Endothelial cell of umbilical vein (primary cell): ENCODE data around the gene PSTK. TPM values are rescaled to one million over a fixed set of nuclear protein-coding genes. Genes with fewer than 3 reads are reported as not detected.

Source experiments
- BruUV-seq: library from RNA; stranded (reverse); fragments of 400-500 nt; replicated peaks from 2 replicates; lab custom pipeline; 2021; lab: Mats Ljungman, UMichigan
- CTCF ChIA-PET: fragments of 300-600, 350-600 bp; sonication (Branson Sonifier 250); formaldehyde crosslinking; loops from one replicate; lab custom pipeline; 2021; ENCODE audit warnings: antibody characterized with exemption, inconsistent platforms; lab: Charles Lee
- POLR2A ChIA-PET: fragments of 300-600, 350-600 bp; sonication (Branson Sonifier 250); formaldehyde crosslinking; loops from one replicate; lab custom pipeline; 2021; ENCODE audit warnings: antibody characterized with exemption, inconsistent platforms; lab: Charles Lee
- DNase-seq: peaks from one replicate; pipeline ENCODE4 v3.0.0-alpha.2; 2011; ENCODE audit warnings: low read depth, low spot score
- FAIRE-seq: peaks from 2 replicates; lab custom pipeline; 2011; peaks lifted over from hg19 to GRCh38; lab: Jason Lieb, UNC
- H2AFZ ChIP-seq: 2 replicates; pipeline ENCODE4 v1.6.0; 2012; ENCODE audit warnings: low read depth, low read length, control low read depth, inconsistent platforms
- H3K27ac ChIP-seq: 2 replicates; pipeline ENCODE4 v1.5.1; 2011; ENCODE audit warnings: low read depth, mild to moderate bottlenecking, control low read depth, low read length, moderate library complexity; ENCODE audit not compliant: insufficient read depth
- H3K27me3 ChIP-seq, 2 experiments: 2 replicates each; pipeline versions ENCODE4 v1.6.0 to v1.6.1; 2011; ENCODE audit warnings: low read length in 2 of 2, mixed read lengths in 1 of 2; ENCODE audit not compliant: control insufficient read depth in 2 of 2, insufficient read depth in 2 of 2
- H3K36me3 ChIP-seq, 2 experiments: 2 replicates in 1 of 2; 3 replicates in 1 of 2; pipeline ENCODE4 v1.5.1; 2011; ENCODE audit warnings: low read length in 2 of 2, mild to moderate bottlenecking in 1 of 2, moderate library complexity in 1 of 2; ENCODE audit not compliant: control insufficient read depth in 2 of 2, insufficient read depth in 2 of 2; ENCODE audit errors: extremely low read depth in 1 of 2
- H3K4me1 ChIP-seq: 3 replicates; pipeline ENCODE4 v1.5.1; 2011; ENCODE audit warnings: mild to moderate bottlenecking, low read length; ENCODE audit not compliant: control insufficient read depth, insufficient read depth; ENCODE audit errors: extremely low read depth
- H3K4me2 ChIP-seq: 2 replicates; pipeline ENCODE4 v1.6.1; 2011; ENCODE audit warnings: low read length, control low read depth, mixed read lengths; ENCODE audit not compliant: insufficient read depth
- H3K4me3 ChIP-seq, 3 experiments: fragments of 200-600 bp in 1 of 3; sonication (generic), shearing (Covaris generic) in 1 of 3; replicated peaks in 1 of 3; 2 replicates each; pipeline ENCODE4 v1.5.1; 2011 to 2016; ENCODE audit warnings: control low read depth in 3 of 3, low read length in 3 of 3, mild to moderate bottlenecking in 2 of 3, inconsistent platforms in 1 of 3, low read depth in 1 of 3, moderate library complexity in 1 of 3; ENCODE audit not compliant: insufficient read depth in 1 of 3
- H3K79me2 ChIP-seq: 2 replicates; pipeline ENCODE4 v1.6.0; 2012; ENCODE audit warnings: low read length, inconsistent platforms; ENCODE audit not compliant: control insufficient read depth, insufficient read depth
- H3K9ac ChIP-seq: replicated peaks from 2 replicates; pipeline ENCODE3; 2011; ENCODE audit warnings: low read length, control low read depth; ENCODE audit not compliant: insufficient read depth; ENCODE audit errors: extremely low read depth
- H3K9me1 ChIP-seq: replicated peaks from 3 replicates; pipeline ENCODE4 v1.6.0; 2011; ENCODE audit warnings: mild to moderate bottlenecking, low read length; ENCODE audit not compliant: control insufficient read depth, insufficient read depth; ENCODE audit errors: extremely low read depth
- H3K9me3 ChIP-seq: replicated peaks from 2 replicates; pipeline ENCODE4 v1.5.1; 2012; ENCODE audit warnings: low read length, inconsistent platforms; ENCODE audit not compliant: control insufficient read depth, insufficient read depth
- H4K20me1 ChIP-seq: replicated peaks from 2 replicates; pipeline ENCODE3; 2011; ENCODE audit warnings: mild to moderate bottlenecking, low read length; ENCODE audit not compliant: control insufficient read depth, insufficient read depth; ENCODE audit errors: extremely low read depth
- CTCF ChIP-seq, 2 donors: IDR thresholded peaks; 1 replicate in 1 of 2; 2 replicates in 1 of 2; pipeline ENCODE4 v1.5.1; 2011; ENCODE audit warnings: low read length in 2 of 2, mild to moderate bottlenecking in 2 of 2, moderate library complexity in 2 of 2, control low read depth in 1 of 2, inconsistent platforms in 1 of 2, low read depth in 1 of 2; ENCODE audit not compliant: insufficient read depth in 1 of 2; ENCODE audit errors: extremely low read depth in 1 of 2
- EZH2 ChIP-seq: IDR thresholded peaks from 2 replicates; pipeline ENCODE4 v1.6.1; 2012; ENCODE audit warnings: borderline replicate concordance, low read depth, mild to moderate bottlenecking, moderate library complexity, low read length, inconsistent platforms; ENCODE audit not compliant: severe bottlenecking
- FOS ChIP-seq: IDR thresholded peaks from 2 replicates; pipeline ENCODE4 v1.6.1; 2011; ENCODE audit warnings: mild to moderate bottlenecking, low read length, moderate library complexity, borderline replicate concordance; ENCODE audit not compliant: insufficient read depth
- GATA2 ChIP-seq: IDR thresholded peaks from 2 replicates; pipeline ENCODE4 v1.7.0; 2011; ENCODE audit warnings: low read depth, mild to moderate bottlenecking, moderate library complexity, mixed read lengths, low read length; ENCODE audit not compliant: insufficient read length, insufficient read depth
- JUN ChIP-seq: IDR thresholded peaks from 2 replicates; pipeline ENCODE4 v1.6.1; 2011; ENCODE audit warnings: borderline replicate concordance, low read depth; ENCODE audit not compliant: insufficient read length, insufficient read depth
- MAX ChIP-seq: IDR thresholded peaks from 2 replicates; pipeline ENCODE4 v1.6.1; 2011; ENCODE audit not compliant: insufficient read depth, insufficient read length
- MYC ChIP-seq: IDR thresholded peaks from one replicate; pipeline ENCODE4 v1.6.1; 2011; ENCODE audit warnings: mild to moderate bottlenecking, low read depth, low read length
- POLR2A ChIP-seq: IDR thresholded peaks from 2 replicates; pipeline ENCODE4 v1.6.1; 2012; ENCODE audit warnings: low read depth, mild to moderate bottlenecking, control low read depth, low read length
- POLR2AphosphoS5 ChIP-seq: IDR thresholded peaks from 2 replicates; pipeline ENCODE4 v1.6.1; 2012; ENCODE audit warnings: low read depth, mild to moderate bottlenecking, control low read depth, low read length, moderate library complexity; ENCODE audit not compliant: insufficient read depth
- dilution Hi-C: fragments of 300-500 bp; cut with MboI; formaldehyde crosslinking; loops from one replicate; pipeline ENCODE4 v1.15.0; 2019; ENCODE audit warnings: low sequenced_read_pairs; ENCODE audit not compliant: extremely low pct_ligation_motif_present
- intact Hi-C: fragments of 100-400 bp; cut with micrococcal nuclease; formaldehyde crosslinking; loops from one replicate; pipeline ENCODE4 v1.10.0; 2022
- polyA plus RNA-seq, 4 experiments: library from polyadenylated mRNA; depleted of rRNA in 3 of 4; stranded (reverse) in 3 of 4; unstranded in 1 of 4; fragments of >200 nt; gene quantifications; 2 replicates each; pipeline versions ENCODE4 v1.2.1 to v1.2.3, GENCODE V29; 2011 to 2012; ENCODE audit warnings: missing spikeins in 1 of 4
- total RNA-seq: library from RNA; stranded (reverse); gene quantifications from 2 replicates; pipeline ENCODE4 v1.2.3, GENCODE V29; 2021

The PSTK gene
- total and polyA plus RNA-seq, 2 donors (not counting 3 experiments of a cell fraction or from before 2014, with no cell fraction given), result 2.2 to 2.7 TPM

GRCh38 chr10:123001370-123001769 lies 21.2 kb downstream of the PSTK start:
- no TSS peak for BruUV-seq
- DNase-seq, result no peak
- H3K36me3 ChIP-seq, result peaks cover 0 to 2% of the 10 kb centered on the region in 2 experiments
- peaks cover 2% of the 10 kb centered on the region for H4K20me1 ChIP-seq
- no peak overlapping the region for H3K4me2 ChIP-seq
- no peak for FAIRE-seq
- H3K9ac ChIP-seq, result no peak overlapping the region
- dilution Hi-C loops (no loop called here), intact Hi-C loops (loop anchor here (10.0 kb wide), 1 partner anchor 1603 kb away; no protein-coding TSS in a partner anchor)
- no peak overlapping the region for H3K4me3 ChIP-seq
- POLR2A ChIA-PET, result no interaction called here
- no peaks in the 10 kb centered on the region for H3K9me1 ChIP-seq
- TF ChIP-seq JUN (no peak), MAX (no peak), FOS (no peak), POLR2AphosphoS5 (no peak), POLR2A (no peak), GATA2 (no peak), EZH2 (no peak), CTCF (IDR thresholded peaks at IDR 0.05; ENCODE audit: extremely low read depth in 1 of 2, insufficient read depth in 1 of 2, low read depth in 1 of 2, low read length in 2 of 2) (no peak), MYC (no peak)
- CTCF ChIA-PET, result no interaction called here
- no peaks in the 10 kb centered on the region for H3K9me3 ChIP-seq
- no peak overlapping the region for H3K27ac ChIP-seq
- H3K4me1 ChIP-seq, result peaks cover 4% of the 10 kb centered on the region
- H2AFZ ChIP-seq, result no peak overlapping the region
- H3K79me2 ChIP-seq, result peaks cover 68% of the 10 kb centered on the region
- no peaks in the 10 kb centered on the region for H3K27me3 ChIP-seq
